ENCODE data around the gene PICK1. TPM values are rescaled to one million over a fixed set of nuclear protein-coding genes. Genes with fewer than 3 reads are reported as not detected.

The PICK1 gene
- total RNA-seq, 1 donor from 2014 or later, result 13.5 TPM

DNA sequence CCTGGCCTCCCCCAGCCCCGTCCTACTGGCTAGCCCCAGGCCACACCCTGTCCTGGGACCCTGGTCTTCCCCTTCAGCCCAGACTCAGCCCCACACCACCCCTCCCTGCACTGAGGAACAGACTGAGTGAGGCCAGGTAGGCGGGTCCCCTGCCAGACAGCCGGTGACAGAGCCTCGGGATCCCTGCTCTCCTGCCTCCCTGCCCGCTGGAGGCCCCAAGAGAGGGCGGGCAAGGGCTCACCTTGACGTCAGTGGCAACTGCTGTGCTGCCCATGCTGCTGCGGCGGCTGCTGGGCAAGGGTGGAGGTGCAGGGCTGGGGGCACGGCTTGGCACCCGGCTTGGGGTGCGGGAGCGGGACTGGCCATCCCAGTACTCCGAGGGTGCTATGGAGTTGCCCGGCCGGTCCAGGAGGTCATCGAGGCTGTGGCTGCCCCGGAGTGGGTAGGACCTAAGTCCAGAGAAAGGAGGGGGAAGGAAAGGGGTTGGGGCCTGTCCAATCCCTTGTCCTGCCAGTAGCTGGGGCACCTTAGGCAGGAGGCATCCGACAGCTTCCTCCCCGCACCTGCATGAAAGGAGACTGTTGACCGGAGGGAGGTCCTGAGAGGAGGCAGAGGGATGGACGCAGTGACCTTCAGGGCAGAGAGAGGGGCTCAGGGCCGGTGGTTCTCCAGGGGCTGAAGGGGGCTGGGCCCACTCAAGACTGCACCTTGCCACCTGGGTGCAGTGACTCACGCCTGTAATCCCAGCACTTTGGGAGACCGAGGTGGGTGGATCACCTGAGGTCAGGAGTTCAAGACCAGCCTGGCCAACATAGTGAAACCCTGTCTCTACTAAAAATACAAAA lies 29.0 kb downstream of the PICK1 start:
- DNase-seq (ENCODE audit: low spot score), result no peak

DNA sequence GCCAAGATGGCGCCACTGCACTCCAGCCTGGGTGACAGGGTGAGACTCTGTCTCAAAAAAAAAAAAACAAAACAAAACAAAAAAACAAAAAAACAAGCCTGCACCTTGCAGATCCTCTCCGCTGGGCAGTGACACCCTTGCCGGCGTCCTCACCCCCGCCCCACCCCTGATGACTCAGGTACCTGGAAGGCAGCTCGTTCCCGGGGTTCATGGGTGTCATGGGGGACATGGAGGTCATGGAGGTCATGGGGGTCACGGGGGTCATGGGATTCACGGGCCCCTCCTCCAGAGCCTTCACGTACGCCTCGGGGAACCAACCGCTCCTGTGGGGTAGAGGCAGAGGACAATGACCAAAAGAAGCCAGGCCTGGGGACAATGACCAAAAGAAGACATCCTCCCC lies 29.7 kb downstream of the PICK1 start:
- DNase-seq (ENCODE audit: low spot score), result no peak

- no peak for DNase-seq (ENCODE audit: low spot score)
These were observed 30.7 kb downstream of the PICK1 start for GRCh38 chr22:38087855-38088254.

- DNase-seq (ENCODE audit: low spot score), result no peak
These were observed 31.6 kb downstream of the PICK1 start for GRCh38 chr22:38088629-38089473.

DNA sequence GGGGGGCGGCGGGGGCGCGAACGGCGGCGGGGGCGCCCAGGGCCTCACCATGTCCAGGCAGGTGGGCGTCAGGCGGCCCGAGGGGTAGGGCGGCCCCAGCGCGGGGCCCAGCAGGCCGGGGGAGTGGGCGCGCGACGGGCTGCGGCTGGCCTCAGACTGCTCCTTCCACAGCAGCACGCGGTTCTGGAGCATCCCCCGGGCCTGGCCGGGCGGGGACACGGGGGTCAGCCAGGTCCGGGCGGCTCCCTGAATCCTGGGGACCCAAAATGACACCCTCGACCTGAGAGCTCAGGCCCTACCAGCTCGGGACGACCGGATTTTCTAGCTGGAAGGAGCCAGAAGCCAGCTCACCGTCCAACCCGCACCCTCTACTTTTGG lies 32.3 kb downstream of the PICK1 start:
- no peak for DNase-seq (ENCODE audit: low spot score)

GRCh38 chr22:38097058-38097457 lies 39.9 kb downstream of the PICK1 start:
- DNase-seq (ENCODE audit: low spot score), result no peak

DNA sequence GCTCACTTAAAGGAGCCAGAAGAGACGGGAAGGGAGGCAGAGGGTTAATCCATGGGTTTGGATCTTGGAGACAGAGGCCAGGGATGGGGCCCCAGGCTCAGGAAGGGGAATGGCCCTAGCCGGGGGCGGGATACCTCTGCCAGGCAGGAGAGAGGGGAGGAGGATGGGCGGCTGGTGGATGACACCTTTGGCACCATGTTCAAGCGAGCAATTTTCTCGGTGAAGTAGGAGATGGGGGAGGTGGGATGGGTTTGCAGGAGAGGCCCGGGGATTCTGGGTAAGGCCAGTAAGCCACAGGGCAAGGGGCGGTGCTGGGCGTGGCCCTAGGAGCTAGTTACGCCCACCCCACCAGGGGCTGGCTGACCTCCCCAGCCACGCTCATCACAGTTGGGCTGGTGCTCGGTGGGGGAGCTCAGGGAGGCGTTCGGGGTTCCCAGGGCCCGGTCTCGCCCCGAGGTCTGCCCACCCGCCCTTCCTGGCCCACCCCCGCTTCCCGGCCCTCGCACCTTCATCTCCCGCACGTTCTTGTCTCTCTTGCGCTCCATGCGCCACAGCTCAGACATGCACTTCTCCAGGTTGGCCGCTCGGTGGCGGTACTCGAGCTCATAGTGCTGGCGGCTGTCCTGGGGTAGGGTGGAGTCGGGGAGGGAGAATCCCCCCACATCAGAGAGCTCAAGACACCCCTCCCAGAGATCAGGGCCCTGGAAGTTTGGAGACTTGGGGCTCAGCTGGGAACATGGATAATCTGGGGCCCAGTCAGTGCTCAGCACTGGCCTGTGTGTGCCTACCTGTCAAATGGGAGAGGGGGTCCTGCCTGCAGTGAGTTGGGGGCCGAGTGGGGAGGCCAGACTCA lies 40.6 kb downstream of the PICK1 start:
- DNase-seq (ENCODE audit: low spot score), result no peak

GRCh38 chr22:38098410-38099249 lies 41.4 kb downstream of the PICK1 start:
- DNase-seq (ENCODE audit: low spot score), result no peak

GRCh38 chr22:38103641-38104040 lies 46.4 kb downstream of the PICK1 start:
- DNase-seq (ENCODE audit: low spot score), result no peak

DNA sequence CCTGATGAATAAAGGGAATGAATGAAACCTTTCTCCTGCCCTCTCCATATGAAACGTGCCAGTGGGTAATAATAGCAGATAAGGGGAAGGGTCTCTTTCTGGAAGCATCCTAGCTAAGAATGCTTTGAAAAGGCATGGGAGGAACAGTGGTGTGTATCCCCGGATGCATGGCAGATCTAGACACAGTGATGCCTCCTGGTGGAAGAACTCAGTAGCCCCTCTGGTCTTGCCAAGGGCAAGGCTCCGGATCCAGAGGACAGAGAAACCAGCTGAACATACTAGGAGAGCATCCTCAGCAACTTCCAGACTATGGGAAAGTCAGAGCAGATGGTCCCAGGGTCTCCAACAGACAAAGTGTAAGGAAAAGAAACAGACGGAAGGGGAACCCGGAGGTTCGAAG lies 46.9 kb downstream of the PICK1 start:
- no peak for DNase-seq (ENCODE audit: low spot score)

GRCh38 chr22:38106814-38107578 lies 49.8 kb downstream of the PICK1 start:
- no peak for DNase-seq (ENCODE audit: low spot score)

GRCh38 chr22:38107692-38108515 lies 50.7 kb downstream of the PICK1 start:
- DNase-seq (ENCODE audit: low spot score), result no peak

- DNase-seq (ENCODE audit: low spot score), result no peak
These were observed 51.5 kb downstream of the PICK1 start for GRCh38 chr22:38108561-38109319.

- DNase-seq (ENCODE audit: low spot score), result no peak
These were observed 52.3 kb downstream of the PICK1 start for GRCh38 chr22:38109371-38110001.

DNA sequence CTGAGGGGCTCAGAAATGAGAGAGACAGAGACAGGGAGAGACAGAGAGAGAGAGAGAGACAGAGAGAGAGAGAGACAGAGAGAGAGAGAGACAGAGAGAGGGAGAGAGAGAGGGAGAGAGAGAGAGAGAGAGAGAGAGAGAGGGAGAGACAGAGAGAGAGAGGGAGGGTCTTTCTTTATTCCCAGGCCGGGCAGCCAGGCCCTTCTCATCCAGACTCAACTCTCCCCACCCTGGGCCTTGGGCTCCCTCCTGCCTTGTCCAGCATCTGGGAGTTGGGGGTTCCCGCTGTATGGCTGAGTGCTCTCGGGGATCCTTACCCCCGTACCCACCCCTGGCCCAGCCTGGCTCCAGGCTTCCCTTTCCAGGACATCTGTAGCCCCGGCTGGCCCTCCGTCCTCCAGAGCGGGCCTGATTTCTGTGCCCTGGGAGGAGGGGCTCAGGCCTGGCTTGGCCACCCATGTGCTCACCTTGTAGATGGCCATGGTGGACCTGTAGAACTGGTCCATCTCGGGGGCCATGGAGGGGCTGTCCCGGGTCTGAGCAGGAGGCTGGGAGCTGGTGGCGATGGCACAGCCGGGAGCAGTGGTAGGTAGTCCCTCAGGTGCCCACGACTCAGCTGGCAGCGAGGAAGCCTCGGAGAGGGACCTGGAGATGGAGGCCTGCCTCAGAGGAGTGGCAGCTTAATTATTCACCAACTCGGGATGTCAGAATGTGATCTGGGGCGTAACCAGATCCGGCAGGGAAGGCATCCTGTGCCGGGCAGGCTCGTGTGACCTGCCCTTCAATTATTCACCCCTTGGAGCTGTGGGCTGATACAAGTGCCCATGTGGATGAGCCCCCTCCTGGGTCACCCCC lies 53.0 kb downstream of the PICK1 start, which contains the start of gene BAIAP2L2:
Gene BAIAP2L2 (minus strand): TSS at position 677 of the 855 bp plus-strand sequence. CDS start 159 bp downstream, at position 518.
- no peak for DNase-seq (ENCODE audit: low spot score)
